GM19372 (cell line): ENCODE results near the gene IGHMBP2.
"Not testable (repeated sequence)": the region's sequence is repeated elsewhere in the genome, so short reads cannot be mapped to it uniquely, and the experiment has no call there.

Experiments
- ATAC-seq: cut with Tn5 transposase; IDR thresholded peaks from one replicate; pipeline ENCODE4 v1.9.1; 2021; ENCODE audit warnings: mild to moderate bottlenecking, low read depth, moderate library complexity; ENCODE audit not compliant: unreplicated experiment

IGHMBP2 gene

GRCh38 chr11:68903288-68904247 is at the start of gene IGHMBP2, which contains the start of gene MRPL21:
Gene IGHMBP2, plus strand, starts transcription at chr11:68903891. Its CDS starts 62 bp downstream, at chr11:68903953.
Gene MRPL21, minus strand, starts transcription at chr11:68903832. Its CDS starts 22 bp downstream, at chr11:68903810.
- ATAC-seq = peak; percentile 87

DNA sequence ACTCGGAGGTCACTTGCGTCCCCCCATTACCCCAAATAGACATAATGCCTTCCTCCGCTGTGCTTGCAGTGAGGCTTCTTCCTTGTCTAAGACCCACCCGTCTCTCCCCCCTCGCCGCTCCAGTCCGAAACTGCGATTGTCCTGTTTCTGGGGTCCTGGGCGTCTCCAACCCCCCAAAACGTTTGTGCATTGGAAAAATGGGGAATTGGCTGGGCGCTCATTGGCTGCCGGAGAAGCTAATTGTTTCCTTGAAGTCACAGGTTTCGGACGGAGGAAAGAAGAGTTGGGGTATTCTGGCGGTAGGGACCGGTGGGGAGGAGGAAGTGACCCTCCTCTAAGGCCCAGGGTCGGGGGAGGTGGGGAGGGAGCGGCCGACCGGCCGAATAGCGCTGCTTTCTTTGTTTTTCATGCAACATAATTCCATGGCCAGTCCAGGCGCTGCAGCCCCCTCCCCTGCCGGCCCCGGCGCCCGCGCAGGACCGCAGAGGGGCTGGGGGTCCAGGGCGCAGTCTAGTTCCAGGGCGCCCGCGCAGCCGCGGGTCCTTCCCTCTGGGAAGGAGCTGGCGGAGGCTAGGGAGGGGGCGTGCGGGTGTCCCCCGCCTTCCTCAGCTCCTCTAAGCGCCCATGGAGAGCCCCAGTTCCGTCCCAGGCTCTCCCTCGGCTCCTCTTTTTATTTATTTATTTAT is 49.3 kb upstream of the IGHMBP2 start:
- no peak for ATAC-seq

DNA sequence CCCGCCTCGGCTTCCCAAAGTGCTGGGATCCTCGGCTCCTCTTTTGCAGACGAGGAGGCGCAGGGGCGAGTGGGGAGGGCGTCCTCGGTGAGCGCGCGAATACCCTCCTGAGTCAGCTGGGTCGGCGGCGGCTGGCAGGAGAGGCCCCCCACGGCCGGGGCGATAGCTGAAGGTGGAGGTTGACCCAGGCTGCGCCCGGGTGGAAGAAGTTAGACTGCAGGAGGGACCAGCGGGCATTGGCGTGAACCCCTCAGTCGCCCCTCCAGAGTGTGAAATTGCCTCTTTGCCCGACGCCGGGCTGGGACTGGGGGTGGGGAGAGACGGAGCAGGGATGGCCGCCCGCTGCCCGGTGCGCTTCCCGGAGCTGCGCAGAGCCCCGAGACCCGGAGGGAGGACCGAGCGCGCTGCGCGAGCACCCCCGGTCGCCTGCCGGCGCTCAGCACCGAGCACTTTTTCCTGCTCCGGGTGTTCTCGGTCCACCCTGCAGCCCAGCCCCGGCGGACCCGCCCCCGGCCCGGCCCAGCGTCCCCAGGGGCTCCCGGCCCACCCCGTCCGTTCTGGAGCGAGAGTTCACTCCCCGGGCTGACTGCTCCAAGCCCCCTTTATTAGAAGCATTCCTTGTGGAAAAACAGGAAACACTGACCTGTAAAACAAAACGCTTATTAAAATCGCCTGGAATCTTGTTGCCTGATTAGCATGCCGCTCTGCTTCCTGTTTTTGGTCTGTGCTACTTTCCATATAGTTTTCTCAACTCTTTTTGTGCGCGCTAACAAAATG is 48.3 kb upstream of the IGHMBP2 start:
- no peak for ATAC-seq

DNA sequence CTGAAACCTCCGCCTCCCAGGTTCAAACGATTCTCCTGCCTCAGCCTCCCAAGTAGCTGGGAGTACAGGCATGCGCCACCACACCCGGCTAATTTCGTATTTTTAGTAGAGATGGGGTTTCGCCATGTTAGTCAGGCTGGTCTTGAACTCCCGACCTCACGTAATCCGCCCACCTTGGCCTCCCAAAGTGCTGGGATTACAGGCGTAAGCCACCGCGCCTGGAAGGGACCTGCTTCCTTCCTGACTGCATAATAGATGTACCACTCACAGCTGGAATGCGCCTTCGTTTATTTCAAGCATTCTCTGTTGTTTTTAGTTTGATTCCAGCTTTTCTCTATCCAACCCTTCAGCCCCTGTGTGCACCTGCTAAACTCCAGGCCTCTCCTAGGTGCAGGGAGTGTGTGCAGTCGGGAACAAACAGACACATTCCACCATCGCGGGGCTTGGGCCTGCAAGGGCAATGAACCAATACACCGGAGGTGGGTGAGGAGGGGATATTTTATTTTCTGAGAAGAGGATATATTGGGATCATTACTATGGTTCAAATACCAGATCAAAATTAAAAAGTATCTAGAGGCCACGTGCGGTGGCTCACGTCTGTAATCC is 47.2 kb upstream of the IGHMBP2 start:
- ATAC-seq = not testable (repeated sequence)

- ATAC-seq = no peak
Measured at GRCh38 chr11:68857037-68857586, 46.6 kb upstream of the IGHMBP2 start.

DNA sequence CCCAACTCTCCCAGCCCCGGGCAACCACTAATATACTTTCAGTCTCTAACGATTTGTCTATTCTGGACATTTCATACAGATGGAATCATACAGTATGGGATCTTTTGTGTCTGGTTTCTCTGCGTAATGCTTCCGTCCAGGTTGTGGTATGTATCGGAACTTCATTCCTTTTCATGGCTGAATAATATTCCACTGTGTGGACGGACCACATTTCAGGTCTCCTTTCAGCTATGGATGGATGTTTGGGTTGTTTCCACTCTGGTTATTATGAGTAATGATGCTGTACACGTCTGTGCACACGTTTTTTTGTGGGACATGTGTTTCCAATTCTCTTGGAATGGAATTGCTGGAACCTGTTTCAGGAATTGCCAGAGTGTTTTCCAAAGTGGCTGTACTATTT is 44.6 kb upstream of the IGHMBP2 start:
- ATAC-seq = no peak

GRCh38 chr11:68862421-68862820 is 41.3 kb upstream of the IGHMBP2 start:
- ATAC-seq = no peak

- ATAC-seq = no peak
Measured at GRCh38 chr11:68863553-68864265, 40.0 kb upstream of the IGHMBP2 start.

GRCh38 chr11:68865241-68865640 is 38.5 kb upstream of the IGHMBP2 start:
- ATAC-seq = no peak

- ATAC-seq = no peak
Measured at GRCh38 chr11:68867066-68867465, 36.6 kb upstream of the IGHMBP2 start.

- no peak for ATAC-seq
Measured at GRCh38 chr11:68868221-68868835, 35.4 kb upstream of the IGHMBP2 start.

GRCh38 chr11:68870470-68870869 is 33.2 kb upstream of the IGHMBP2 start:
- no peak for ATAC-seq

- no peak for ATAC-seq
Measured at GRCh38 chr11:68872216-68873003, 31.3 kb upstream of the IGHMBP2 start.

- ATAC-seq = no peak
Measured at GRCh38 chr11:68878022-68878421, 25.7 kb upstream of the IGHMBP2 start.

DNA sequence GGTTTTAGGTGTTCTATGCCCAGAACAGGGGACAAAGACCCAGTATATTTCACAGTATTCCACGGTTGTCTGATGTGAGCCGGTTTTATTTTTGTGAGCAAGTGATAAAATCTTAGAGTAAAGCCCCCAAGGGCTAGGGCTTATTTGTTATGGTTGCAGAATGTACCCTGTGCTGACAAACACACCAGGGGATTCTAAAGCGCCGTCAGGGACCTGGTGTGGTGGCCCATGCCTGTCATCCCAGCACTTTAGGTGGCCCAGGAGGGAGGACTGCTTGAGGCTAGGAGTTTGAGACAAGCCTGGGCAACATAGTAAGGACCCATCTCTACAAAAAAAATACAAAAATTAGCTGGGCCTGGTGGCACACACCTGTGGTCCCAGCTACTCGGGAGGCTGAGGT is 22.8 kb upstream of the IGHMBP2 start:
- no peak for ATAC-seq

DNA sequence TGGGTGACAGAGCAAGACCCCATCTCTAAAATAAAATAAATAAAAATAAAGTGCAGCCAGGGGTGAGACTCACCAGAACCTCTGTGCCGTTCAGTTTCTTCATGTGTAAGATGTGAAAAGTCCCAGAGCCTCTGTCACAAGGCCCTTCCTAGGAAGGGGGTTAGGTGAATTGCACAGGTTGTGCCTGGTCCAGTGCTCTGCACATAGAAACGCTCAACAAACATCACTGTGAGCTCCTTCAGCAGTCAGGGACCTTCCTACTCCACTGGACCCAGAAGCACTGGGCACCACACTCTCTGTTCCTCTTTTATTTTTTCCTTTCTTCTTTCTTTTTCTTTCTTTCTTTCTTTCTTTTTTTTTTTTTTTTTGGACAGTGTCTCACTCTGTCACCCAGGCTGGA is 22.4 kb upstream of the IGHMBP2 start:
- ATAC-seq = no peak

DNA sequence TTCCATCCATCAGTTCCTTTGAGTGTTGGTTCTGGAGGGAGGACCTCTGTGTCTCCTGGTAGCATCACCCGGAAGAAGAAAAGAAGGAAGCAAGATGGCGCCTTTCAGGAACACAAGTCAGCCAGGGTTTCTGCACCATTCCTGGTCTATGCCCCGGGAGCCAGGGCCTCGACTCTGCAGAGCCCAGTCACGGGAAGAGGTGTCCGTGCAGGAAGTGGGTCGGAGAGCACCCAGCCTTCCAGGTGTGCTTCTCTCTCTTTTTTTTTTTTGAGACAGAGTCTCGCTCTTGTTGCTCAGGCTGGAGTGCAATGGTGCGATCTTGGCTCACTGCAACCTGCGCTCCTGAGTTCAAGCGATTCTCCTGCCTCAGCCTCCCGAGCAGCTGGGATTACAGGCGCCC is 21.3 kb upstream of the IGHMBP2 start:
- ATAC-seq = no peak

DNA sequence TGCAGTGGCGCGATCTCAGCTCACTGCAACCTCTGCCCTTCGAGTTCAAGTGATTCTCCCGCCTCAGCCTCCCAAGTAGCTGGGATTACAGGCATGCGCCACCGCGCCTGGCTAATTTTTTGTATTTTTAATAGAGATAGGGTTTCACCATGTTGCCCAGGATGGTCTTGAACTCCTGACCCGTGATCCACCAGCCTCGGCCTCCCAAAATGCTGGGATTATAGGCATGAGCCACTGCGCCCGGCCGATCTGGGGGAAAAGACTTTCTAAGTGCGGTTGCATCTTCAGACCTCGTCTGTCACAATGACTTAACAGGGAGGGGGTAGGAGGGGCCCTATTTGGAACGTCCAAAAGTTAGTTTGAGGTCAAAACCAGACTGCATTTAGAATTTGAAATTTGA is 18.9 kb upstream of the IGHMBP2 start:
- not testable (repeated sequence) for ATAC-seq
